ENCODE data around the gene COX19. TPM values are rescaled to one million over a fixed set of nuclear protein-coding genes. Genes with fewer than 3 reads are reported as not detected.

Gene COX19
- polyA plus RNA-seq, 1 donor from 2014 or later: 16.0 TPM

DNA sequence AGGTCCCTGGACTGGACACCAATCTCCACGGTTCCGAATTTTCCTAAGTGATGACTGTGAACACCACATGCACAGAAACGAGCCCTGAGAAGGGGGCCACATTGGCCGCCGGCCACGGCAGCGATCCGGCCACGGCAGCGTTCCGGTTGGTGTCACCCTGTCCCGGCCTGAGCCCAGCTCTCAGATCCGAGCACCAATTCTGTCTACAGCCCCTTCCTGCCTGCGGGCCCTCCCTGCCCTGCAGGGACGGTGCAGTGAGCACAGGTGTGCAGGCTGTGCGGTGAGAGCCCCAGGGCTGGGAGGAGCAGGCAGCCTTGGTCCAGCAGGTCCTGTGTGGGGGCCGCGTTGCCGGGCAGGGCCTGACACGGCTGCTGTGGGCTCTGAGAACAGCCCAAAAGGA, 39.3 kb upstream of the COX19 start:
- Histone ChIP-seq H2AFZ (ENCODE audit: low read depth, low read length) (no peak overlapping the region), H3K79me2 (replicated peaks; ENCODE audit: insufficient read depth, low read length) (peaks cover 5% of the 10 kb centered on the region), H3K4me2 (ENCODE audit: low read length) (no peak overlapping the region), H3K36me3 (ENCODE audit: insufficient read depth, low read length) (peaks cover under 1% of the 10 kb centered on the region), H3K27ac (ENCODE audit: low read length) (no peak overlapping the region), H3K9me3 (ENCODE audit: low read length) (no peaks in the 10 kb centered on the region), H3K27me3 (ENCODE audit: insufficient read depth, low read depth, low read length) (no peaks in the 10 kb centered on the region), H4K20me1 (ENCODE audit: insufficient read depth) (peaks cover 18% of the 10 kb centered on the region), H3K9me2 (ENCODE audit: insufficient read depth, low read length) (no peaks in the 10 kb centered on the region), H3K4me3 (ENCODE audit: low read length) (no peak overlapping the region), H3F3A (ENCODE audit: insufficient read depth, low read length, poor library complexity, severe bottlenecking) (no peaks in the 10 kb centered on the region), H3K9ac (ENCODE audit: low read length) (no peak overlapping the region)
- TF ChIP-seq MXI1 (conservative IDR thresholded peaks at IDR 0.05; ENCODE audit: poor library complexity, severe bottlenecking) (no peak), EP300 (conservative IDR thresholded peaks at IDR 0.05; ENCODE audit: poor library complexity, severe bottlenecking) (no peak), EZH2 (IDR thresholded peaks at IDR 0.05; ENCODE audit: borderline replicate concordance, insufficient read depth, low read length, poor library complexity, severe bottlenecking) (no peak), TAF1 (IDR thresholded peaks at IDR 0.05; ENCODE audit: low read depth) (no peak), RAD21 (conservative IDR thresholded peaks at IDR 0.05) (no peak), SMC3 (conservative IDR thresholded peaks at IDR 0.05; ENCODE audit: poor library complexity) (no peak), POLR2AphosphoS5 (IDR thresholded peaks at IDR 0.05) (no peak)
- TF ChIP-seq, protein P1, sequence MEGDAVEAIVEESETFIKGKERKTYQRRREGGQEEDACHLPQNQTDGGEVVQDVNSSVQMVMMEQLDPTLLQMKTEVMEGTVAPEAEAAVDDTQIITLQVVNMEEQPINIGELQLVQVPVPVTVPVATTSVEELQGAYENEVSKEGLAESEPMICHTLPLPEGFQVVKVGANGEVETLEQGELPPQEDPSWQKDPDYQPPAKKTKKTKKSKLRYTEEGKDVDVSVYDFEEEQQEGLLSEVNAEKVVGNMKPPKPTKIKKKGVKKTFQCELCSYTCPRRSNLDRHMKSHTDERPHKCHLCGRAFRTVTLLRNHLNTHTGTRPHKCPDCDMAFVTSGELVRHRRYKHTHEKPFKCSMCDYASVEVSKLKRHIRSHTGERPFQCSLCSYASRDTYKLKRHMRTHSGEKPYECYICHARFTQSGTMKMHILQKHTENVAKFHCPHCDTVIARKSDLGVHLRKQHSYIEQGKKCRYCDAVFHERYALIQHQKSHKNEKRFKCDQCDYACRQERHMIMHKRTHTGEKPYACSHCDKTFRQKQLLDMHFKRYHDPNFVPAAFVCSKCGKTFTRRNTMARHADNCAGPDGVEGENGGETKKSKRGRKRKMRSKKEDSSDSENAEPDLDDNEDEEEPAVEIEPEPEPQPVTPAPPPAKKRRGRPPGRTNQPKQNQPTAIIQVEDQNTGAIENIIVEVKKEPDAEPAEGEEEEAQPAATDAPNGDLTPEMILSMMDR (IDR thresholded peaks at IDR 0.05; ENCODE audit: poor library complexity, severe bottlenecking): no peak
- TF ChIP-seq, protein P2, sequence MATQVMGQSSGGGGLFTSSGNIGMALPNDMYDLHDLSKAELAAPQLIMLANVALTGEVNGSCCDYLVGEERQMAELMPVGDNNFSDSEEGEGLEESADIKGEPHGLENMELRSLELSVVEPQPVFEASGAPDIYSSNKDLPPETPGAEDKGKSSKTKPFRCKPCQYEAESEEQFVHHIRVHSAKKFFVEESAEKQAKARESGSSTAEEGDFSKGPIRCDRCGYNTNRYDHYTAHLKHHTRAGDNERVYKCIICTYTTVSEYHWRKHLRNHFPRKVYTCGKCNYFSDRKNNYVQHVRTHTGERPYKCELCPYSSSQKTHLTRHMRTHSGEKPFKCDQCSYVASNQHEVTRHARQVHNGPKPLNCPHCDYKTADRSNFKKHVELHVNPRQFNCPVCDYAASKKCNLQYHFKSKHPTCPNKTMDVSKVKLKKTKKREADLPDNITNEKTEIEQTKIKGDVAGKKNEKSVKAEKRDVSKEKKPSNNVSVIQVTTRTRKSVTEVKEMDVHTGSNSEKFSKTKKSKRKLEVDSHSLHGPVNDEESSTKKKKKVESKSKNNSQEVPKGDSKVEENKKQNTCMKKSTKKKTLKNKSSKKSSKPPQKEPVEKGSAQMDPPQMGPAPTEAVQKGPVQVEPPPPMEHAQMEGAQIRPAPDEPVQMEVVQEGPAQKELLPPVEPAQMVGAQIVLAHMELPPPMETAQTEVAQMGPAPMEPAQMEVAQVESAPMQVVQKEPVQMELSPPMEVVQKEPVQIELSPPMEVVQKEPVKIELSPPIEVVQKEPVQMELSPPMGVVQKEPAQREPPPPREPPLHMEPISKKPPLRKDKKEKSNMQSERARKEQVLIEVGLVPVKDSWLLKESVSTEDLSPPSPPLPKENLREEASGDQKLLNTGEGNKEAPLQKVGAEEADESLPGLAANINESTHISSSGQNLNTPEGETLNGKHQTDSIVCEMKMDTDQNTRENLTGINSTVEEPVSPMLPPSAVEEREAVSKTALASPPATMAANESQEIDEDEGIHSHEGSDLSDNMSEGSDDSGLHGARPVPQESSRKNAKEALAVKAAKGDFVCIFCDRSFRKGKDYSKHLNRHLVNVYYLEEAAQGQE (IDR thresholded peaks at IDR 0.05; ENCODE audit: borderline replicate concordance): no peak

DNA sequence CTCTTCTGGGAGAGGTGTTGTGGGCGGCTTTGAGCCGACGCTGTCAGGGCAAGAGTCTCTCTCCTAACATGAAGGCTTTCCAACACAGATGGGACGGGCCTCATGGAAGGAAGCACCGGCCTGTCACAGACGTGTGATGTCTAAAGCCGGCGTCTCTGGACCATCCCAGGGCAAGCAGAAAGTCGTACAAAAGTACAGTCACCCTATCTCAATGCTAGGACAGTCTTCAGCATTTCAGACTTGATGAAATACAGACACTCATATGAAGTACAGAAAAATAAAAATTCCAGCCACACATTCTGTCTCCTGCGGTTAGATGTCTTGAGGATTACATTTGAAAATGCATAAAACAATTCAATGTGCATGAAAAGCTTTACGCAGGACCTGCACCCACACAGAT, 38.2 kb upstream of the COX19 start:
- peaks cover 5% of the 10 kb centered on the region for H3K79me2 ChIP-seq (replicated peaks; ENCODE audit: insufficient read depth, low read length)
- peaks cover 11% of the 10 kb centered on the region for H3K36me3 ChIP-seq (ENCODE audit: insufficient read depth, low read length)
- H3K9me2 ChIP-seq (ENCODE audit: insufficient read depth, low read length): no peaks in the 10 kb centered on the region
- H3K4me3 ChIP-seq (ENCODE audit: low read length): no peak overlapping the region
- H3K4me2 ChIP-seq (ENCODE audit: low read length): no peak overlapping the region
- TF ChIP-seq RAD21 (conservative IDR thresholded peaks at IDR 0.05): no peak
- TF ChIP-seq MXI1 (conservative IDR thresholded peaks at IDR 0.05; ENCODE audit: poor library complexity, severe bottlenecking): no peak
- TF ChIP-seq EP300 (conservative IDR thresholded peaks at IDR 0.05; ENCODE audit: poor library complexity, severe bottlenecking): no peak
- TF ChIP-seq, protein P2 (IDR thresholded peaks at IDR 0.05; ENCODE audit: borderline replicate concordance): no peak
- TF ChIP-seq, protein P1 (IDR thresholded peaks at IDR 0.05; ENCODE audit: poor library complexity, severe bottlenecking): no peak
- no peaks in the 10 kb centered on the region for H3F3A ChIP-seq (ENCODE audit: insufficient read depth, low read length, poor library complexity, severe bottlenecking)
- no peaks in the 10 kb centered on the region for H3K27me3 ChIP-seq (ENCODE audit: insufficient read depth, low read depth, low read length)
- no peak overlapping the region for H2AFZ ChIP-seq (ENCODE audit: low read depth, low read length)
- peaks cover 18% of the 10 kb centered on the region for H4K20me1 ChIP-seq (ENCODE audit: insufficient read depth)
- no peak overlapping the region for H3K9ac ChIP-seq (ENCODE audit: low read length)
- H3K27ac ChIP-seq (ENCODE audit: low read length): no peak overlapping the region
- H3K9me3 ChIP-seq (ENCODE audit: low read length): no peaks in the 10 kb centered on the region

All from neural cell (in vitro differentiated cells).